ENCODE results near the gene RYR2. TPM values are rescaled to one million over a fixed set of nuclear protein-coding genes. Genes with fewer than 3 reads are reported as not detected.

The RYR2 gene
- total and polyA plus RNA-seq, 9 of the 15 experiments (the other 6 are each of a cell fraction or from before 2014, with no cell fraction given), result 0.03 to 0.42 (median 0.14) TPM

- intact Hi-C loops (cut with micrococcal nuclease) (no loop called here), in situ Hi-C loops (cut with MboI) (loop anchor here (25.0 kb wide), 3 partner anchors 833 to 1458 kb away; partner anchors contain the start of gene HEATR1)
- TF ChIP-seq CTCF (IDR thresholded peaks at IDR 0.05 in 2 of 3, conservative IDR thresholded peaks at IDR 0.05 in 1 of 3; ENCODE audit: insufficient read depth in 2 of 3, low read depth in 1 of 3, low read length in 3 of 3) (0 out of 6 replicates have a peak, but pooled peaks of 1 of the 3 experiments have one; percentile 11), ZNF592 (IDR thresholded peaks at IDR 0.05) (no peak)
- FAIRE-seq (no peak), DNase-seq (ENCODE audit: extremely low read depth in 1 of 4, low spot score in 3 of 4) (peak in 1 of 4 experiments; percentile 2), ATAC-seq (no peak)
- Histone ChIP-seq H3K79me2 (ENCODE audit: control insufficient read depth, insufficient read depth, low read length) (no peaks in the 10 kb centered on the region), H3K9ac (ENCODE audit: insufficient read depth in 1 of 2, low read depth in 2 of 2, low read length in 2 of 2) (no peak overlapping the region), H2AFZ (ENCODE audit: low read depth, low read length) (no peak overlapping the region), H3K9me1 (ENCODE audit: control insufficient read depth, insufficient read depth, low read length) (no peaks in the 10 kb centered on the region), H3K27ac (ENCODE audit: extremely low read depth, low read depth, low read length) (no peak overlapping the region), H3K27me3 (ENCODE audit: control insufficient read depth in 2 of 2, insufficient read depth in 2 of 2, low read length in 2 of 2) (no peaks in the 10 kb centered on the region), H3K9me3 (replicated peaks; ENCODE audit: control insufficient read depth, insufficient read depth, low read depth, low read length) (no peaks in the 10 kb centered on the region), H3K4me1 (replicated peaks in 1 of 2; ENCODE audit: control insufficient read depth in 2 of 2, insufficient read depth in 2 of 2, low read length in 2 of 2) (no peaks in the 10 kb centered on the region), H3K4me3 (no peak overlapping the region), H4K20me1 (replicated peaks; ENCODE audit: control insufficient read depth, insufficient read depth, low read length) (no peaks in the 10 kb centered on the region), H3K36me3 (ENCODE audit: control insufficient read depth, insufficient read depth, low read length) (no peaks in the 10 kb centered on the region), H3K4me2 (ENCODE audit: insufficient read depth, low read length) (no peak overlapping the region)
- 4% methylated on average over 4 of the region's 5 CpGs for WGBS (ENCODE audit: insufficient coverage, low coverage, missing lambda C conversion rate)
- POLR2A ChIA-PET, result no interaction called here
- BruUV-seq (replicated peaks), result no TSS peak
- CTCF ChIA-PET (ENCODE audit: low intra/inter-chr PET ratio), result interaction anchor here (0.6 kb wide), 1 partner anchor 614 kb away, joined by 5 read pairs; no protein-coding TSS in a partner anchor
Observed at GRCh38 chr1:237570530-237570929, 528.5 kb downstream of the RYR2 start.
